Activated T-cell treated with anti-CD3 and anti-CD28 coated beads, Interleukin-2, amount 50 U/mL, for 4 hours (primary cell): ENCODE measurements around the gene LHX5. TPM values are rescaled to one million over a fixed set of nuclear protein-coding genes. Genes with fewer than 3 reads are reported as not detected.

Experiments
- ATAC-seq, 2 donors: fragments of 200-7000 bp; cut with Tn5 transposase; one replicate each; pipeline ENCODE4 v1.10.0; 2021
- DNase-seq: peaks from one replicate; pipeline ENCODE4 v3.0.0-alpha.2; 2020
- H3K27me3 Mint-ChIP-seq: one replicate; pipeline ENCODE4 v1.8.0; 2021; ENCODE audit warnings: low read depth, mixed read lengths
- H3K36me3 Mint-ChIP-seq: one replicate; pipeline ENCODE4 v1.8.0; 2022; ENCODE audit warnings: mixed read lengths; ENCODE audit not compliant: insufficient read depth
- H3K4me1 Mint-ChIP-seq: one replicate; pipeline ENCODE4 v1.8.0; 2021; ENCODE audit warnings: low read depth, mixed read lengths
- H3K4me3 Mint-ChIP-seq: one replicate; pipeline ENCODE4 v1.8.0; 2021; ENCODE audit warnings: mild to moderate bottlenecking, moderate library complexity, mixed read lengths
- H3K9me3 Mint-ChIP-seq: one replicate; pipeline ENCODE4 v1.8.0; 2021; ENCODE audit warnings: mixed read lengths
- total RNA-seq, 3 donors: library from RNA; stranded (reverse); gene quantifications; one replicate each; pipeline ENCODE4 v1.2.1, GENCODE V29; 2021

Gene LHX5
- total RNA-seq, 3 donors from 2014 or later = not detected

DNA sequence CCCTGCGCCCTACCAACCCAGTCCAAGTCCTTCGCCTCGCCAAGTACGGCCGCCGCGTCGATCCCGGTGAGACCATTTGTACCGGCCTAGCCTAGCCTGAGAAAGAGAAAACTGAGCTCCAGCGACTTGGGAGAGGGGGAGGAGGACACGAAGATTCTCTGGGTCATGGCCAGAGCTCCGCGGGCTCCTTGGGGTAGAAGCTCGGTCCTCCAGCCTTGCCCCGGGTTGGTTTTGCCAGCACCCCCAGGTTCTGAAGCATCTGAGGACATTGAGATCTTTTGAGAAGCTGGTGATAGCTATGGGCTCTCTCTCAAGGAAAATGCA is 7.3 kb downstream of the LHX5 start:
- no peak for ATAC-seq
- no peak for DNase-seq
- peaks cover 74% of the 10 kb centered on the region for H3K27me3 Mint-ChIP-seq
- H3K4me1 Mint-ChIP-seq = peaks cover 25% of the 10 kb centered on the region
- H3K36me3 Mint-ChIP-seq = no peaks in the 10 kb centered on the region
- H3K9me3 Mint-ChIP-seq = no peaks in the 10 kb centered on the region
- no peak overlapping the region for H3K4me3 Mint-ChIP-seq

DNA sequence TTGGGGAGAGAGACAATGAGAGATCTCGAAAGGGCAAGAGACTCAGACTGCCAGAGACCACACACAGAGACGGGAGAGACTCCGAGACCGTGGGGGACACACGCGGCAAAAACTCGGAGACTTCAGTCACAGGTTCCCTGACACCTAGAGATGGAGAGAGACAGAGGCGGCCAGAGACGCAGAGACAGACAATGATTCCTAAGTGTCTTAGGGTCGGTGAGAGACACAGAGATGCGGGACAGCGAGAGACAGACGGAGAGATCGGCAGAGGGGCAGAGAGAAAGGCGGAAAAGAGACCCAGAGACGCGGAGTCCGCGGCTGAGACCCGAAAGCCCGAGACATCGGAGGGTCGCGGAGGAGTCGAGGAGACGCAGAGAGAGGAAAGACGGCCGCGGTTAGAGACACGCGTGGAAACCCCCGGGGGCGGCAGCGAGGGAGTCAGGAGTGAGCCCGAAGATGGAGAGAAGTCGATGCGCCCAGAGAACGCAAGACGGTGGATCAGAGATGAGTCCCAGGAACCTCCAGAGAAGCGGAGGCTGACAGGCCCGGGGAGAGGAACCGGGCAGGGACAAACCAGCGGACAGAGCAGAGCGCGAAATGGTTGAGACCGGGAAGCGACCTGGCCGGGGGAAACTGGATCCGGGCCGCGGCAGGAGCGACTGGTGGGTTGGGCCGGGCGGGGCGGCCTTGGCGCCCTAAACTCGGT is 7.8 kb downstream of the LHX5 start:
- ATAC-seq = no peak
- peaks cover 25% of the 10 kb centered on the region for H3K4me1 Mint-ChIP-seq
- H3K4me3 Mint-ChIP-seq = peak overlapping the region; percentile 29
- DNase-seq = no peak
- H3K27me3 Mint-ChIP-seq = peaks cover 74% of the 10 kb centered on the region
- H3K9me3 Mint-ChIP-seq = no peaks in the 10 kb centered on the region
- no peaks in the 10 kb centered on the region for H3K36me3 Mint-ChIP-seq

DNA sequence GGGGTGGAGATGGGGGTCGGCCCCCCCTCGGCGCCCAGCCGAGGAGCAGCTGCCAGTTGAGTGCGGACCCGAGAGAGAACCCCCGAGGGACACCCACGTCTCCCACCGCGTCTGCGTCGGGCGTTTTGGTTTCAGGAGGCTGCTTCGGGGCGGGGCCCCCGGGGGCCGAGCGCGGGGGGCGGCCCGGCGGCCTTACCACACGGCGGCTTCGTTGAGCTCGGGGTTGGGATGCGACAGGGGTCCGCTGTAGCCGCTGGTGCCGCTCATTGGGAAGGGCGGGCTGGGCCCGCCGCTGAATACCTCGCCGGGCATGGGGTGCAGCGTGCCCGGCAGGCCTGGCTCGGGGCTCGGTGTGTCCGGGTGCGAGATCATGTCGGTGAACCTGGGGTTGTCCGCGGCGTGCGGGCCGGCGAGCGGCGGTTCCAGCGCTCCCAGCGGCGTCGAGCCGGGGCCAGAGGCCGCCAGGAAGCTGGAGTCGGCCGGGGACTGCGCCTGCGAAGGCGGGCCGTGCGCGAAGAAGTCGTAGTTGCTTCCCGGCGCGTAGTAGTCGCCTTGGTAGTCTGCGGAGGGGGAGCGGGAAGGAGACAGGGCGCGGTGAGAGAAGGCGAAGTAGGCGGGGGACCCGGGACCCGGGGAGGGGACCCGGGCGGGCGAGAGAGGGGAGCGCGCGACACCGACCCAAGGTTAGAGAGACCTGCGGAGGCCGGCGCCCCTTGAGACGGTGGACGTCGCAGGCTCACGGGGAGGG is 8.5 kb downstream of the LHX5 start:
- Mint-ChIP-seq H3K4me3 (peak overlapping the region; percentile 29), H3K4me1 (peaks cover 23% of the 10 kb centered on the region), H3K36me3 (no peaks in the 10 kb centered on the region), H3K27me3 (peaks cover 77% of the 10 kb centered on the region), H3K9me3 (no peaks in the 10 kb centered on the region)
- ATAC-seq (peak; percentile 11 to 16), DNase-seq (no peak)

DNA sequence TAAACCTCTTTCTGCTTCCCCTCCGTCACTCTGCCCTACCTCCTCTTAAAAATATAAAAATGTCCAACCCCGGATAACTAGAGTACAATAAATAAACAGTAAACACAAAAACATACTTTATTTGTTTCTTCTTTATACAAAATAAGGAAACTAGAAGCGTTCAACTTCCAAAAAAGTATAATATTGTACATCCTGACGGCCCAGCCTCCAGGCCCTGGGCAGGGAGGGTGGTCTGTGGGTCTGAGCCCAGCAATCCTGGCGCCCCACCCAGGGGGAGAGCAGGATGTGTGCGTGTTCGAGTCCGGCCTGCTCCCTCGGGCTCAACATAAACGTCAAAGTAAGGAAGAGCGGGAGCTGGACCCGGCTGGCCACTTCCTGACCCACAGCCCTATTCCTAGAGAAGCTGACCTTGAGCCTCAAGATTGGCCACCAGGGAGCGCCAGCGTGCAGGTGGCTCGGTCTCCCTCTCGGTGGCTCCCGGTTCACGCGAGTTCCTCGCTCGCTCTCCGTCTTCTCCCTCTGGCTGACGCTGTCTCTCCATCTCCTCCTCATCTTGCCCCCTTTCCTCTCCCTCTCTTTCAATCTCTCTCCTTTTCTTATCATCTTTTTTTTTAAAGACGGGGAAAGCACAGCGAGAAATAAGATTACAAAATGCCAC is 9.4 kb downstream of the LHX5 start:
- H3K27me3 Mint-ChIP-seq = peaks cover 71% of the 10 kb centered on the region
- no peaks in the 10 kb centered on the region for H3K36me3 Mint-ChIP-seq
- H3K4me1 Mint-ChIP-seq = peaks cover 20% of the 10 kb centered on the region
- DNase-seq = peak; percentile 59
- peak overlapping the region; percentile 81 for H3K4me3 Mint-ChIP-seq
- H3K9me3 Mint-ChIP-seq = no peaks in the 10 kb centered on the region
- peak; percentile 57 to 71 for ATAC-seq

DNA sequence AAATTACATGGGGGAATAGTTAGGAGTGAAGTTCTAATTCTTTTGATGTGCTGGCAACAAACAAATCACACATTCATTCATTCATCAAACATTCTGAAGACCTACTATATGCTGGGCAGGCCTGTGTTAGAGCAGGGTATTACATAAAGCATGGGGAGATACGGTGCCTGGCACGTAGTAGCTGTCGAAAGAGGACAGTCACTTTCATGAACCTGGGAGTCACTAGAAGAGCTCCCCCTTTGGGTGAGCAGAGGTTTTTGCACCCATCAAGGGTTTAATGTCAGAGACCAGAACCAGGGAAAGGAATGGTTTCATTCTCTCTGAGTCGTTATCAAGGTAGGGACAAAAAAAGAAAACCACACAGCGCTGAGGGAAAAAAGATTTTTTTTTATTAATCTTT is 10.0 kb downstream of the LHX5 start:
- Mint-ChIP-seq H3K9me3 (no peaks in the 10 kb centered on the region), H3K4me1 (peaks cover 18% of the 10 kb centered on the region), H3K4me3 (no peak overlapping the region), H3K27me3 (peaks cover 72% of the 10 kb centered on the region), H3K36me3 (no peaks in the 10 kb centered on the region)
- ATAC-seq = no peak
- no peak for DNase-seq

DNA sequence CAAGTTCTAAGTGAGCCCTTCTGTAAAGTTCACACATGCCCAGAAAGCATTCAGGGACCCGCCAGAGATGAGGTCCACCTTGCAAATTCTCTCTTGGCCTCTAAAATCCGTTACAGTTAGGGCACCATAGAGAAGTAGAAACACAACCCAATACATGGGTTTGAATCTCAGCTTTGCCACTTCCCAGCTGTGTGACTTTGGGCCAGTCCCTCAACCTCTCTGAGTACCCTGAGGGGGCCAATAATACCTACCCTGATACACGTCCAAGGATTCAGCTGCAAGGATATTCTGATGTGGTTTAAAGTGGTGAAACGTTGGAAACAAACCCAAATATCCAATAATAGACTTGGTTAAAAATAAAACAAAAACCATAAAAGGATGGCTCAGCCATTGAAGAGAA is 11.7 kb downstream of the LHX5 start:
- no peak overlapping the region for H3K4me3 Mint-ChIP-seq
- peaks cover 14% of the 10 kb centered on the region for H3K4me1 Mint-ChIP-seq
- peaks cover 64% of the 10 kb centered on the region for H3K27me3 Mint-ChIP-seq
- no peak for ATAC-seq
- H3K9me3 Mint-ChIP-seq = no peaks in the 10 kb centered on the region
- H3K36me3 Mint-ChIP-seq = no peaks in the 10 kb centered on the region
- DNase-seq = no peak

DNA sequence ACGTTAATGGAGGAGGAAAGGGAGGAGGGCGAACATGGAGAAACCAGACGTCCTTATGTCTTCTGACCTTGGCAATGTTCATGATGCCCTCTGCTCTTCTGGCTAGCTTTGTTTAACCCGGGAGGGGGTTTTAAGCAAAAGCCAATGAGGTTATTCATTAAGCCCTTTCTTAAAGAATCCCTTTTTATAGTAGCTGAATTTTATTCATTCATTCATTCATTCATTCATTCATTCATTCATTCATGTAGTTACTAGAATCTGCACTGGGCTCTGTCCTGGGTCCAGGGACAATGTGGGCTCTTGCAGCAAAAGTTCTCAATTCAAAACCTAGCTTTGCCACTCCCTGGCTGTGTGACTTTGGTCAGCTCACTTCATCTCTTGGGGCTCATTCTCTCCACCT is 14.0 kb downstream of the LHX5 start:
- Mint-ChIP-seq H3K27me3 (peaks cover 51% of the 10 kb centered on the region), H3K4me3 (no peak overlapping the region)
- no peak for ATAC-seq

DNA sequence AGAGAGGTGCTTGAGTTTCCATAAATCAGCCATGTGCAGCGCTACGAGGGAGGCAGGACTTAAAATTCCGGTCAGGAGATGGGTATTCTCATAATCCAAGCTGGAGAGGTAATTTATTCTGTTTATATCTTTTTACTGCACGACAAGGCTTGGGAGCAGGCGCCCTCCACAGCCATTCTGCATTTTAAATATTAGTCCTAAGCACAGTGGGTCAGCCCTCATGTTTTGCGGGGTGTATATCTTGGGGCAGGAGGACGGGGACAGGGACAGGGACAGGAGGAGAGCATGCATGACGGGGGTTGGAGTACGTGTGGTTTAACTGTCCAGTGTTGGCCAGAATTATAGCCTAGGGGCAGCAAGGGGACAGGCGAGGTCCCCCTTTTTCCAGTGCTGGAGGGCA is 14.5 kb downstream of the LHX5 start:
- Mint-ChIP-seq H3K4me3 (no peak overlapping the region), H3K9me3 (no peaks in the 10 kb centered on the region), H3K4me1 (no peaks in the 10 kb centered on the region), H3K36me3 (no peaks in the 10 kb centered on the region), H3K27me3 (peaks cover 47% of the 10 kb centered on the region)
- ATAC-seq = no peak
- no peak for DNase-seq

More for the DNA sequence above, 14.0 kb downstream of the LHX5 start:
- Mint-ChIP-seq H3K9me3 (no peaks in the 10 kb centered on the region), H3K4me1 (peaks cover 3% of the 10 kb centered on the region), H3K36me3 (no peaks in the 10 kb centered on the region)
- no peak for DNase-seq

DNA sequence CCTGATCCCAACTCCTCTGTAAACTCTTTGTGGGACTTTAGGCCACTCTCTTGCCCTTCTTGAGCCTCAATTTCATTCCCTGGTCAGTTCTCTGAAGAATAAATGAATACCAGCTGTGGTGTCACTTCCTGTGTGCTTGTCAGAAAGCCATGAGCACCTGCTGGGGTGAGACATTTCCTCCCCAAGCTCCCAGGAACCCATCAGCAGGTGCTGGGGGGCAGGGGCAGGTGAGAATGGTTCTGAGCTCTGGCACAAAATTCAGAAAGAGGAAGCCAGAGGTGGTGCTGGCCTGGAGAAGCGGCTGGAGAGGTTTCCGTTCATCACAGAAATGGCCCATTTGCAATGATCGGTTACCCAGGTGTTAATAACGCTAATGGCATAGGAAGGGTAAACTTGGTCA is 14.9 kb downstream of the LHX5 start:
- Mint-ChIP-seq H3K36me3 (no peaks in the 10 kb centered on the region), H3K27me3 (peaks cover 42% of the 10 kb centered on the region), H3K9me3 (no peaks in the 10 kb centered on the region), H3K4me3 (no peak overlapping the region), H3K4me1 (no peaks in the 10 kb centered on the region)
- no peak for DNase-seq
- ATAC-seq = no peak

DNA sequence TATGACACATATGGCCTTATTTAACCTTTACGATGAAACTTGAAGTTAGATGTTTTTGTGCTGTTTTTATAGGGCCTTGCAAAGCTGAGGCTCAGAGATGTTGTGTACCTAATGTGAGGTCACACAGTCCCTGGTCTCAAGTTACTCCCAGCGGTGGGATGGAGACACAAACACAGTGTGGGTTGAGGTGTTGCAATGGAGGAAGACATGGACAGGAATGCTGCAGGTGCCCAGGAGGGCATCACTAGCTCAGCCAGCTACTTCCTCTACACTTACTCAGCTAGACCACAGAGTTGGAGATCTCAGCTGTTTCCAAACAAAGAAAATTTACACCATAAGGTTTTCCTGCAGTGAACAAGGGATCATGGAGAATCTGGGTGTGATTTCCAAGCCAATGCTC is 15.5 kb downstream of the LHX5 start:
- no peaks in the 10 kb centered on the region for H3K4me1 Mint-ChIP-seq
- H3K9me3 Mint-ChIP-seq = no peaks in the 10 kb centered on the region
- H3K4me3 Mint-ChIP-seq = no peak overlapping the region
- H3K27me3 Mint-ChIP-seq = peaks cover 37% of the 10 kb centered on the region
- no peak for DNase-seq
- no peaks in the 10 kb centered on the region for H3K36me3 Mint-ChIP-seq
- ATAC-seq = no peak

DNA sequence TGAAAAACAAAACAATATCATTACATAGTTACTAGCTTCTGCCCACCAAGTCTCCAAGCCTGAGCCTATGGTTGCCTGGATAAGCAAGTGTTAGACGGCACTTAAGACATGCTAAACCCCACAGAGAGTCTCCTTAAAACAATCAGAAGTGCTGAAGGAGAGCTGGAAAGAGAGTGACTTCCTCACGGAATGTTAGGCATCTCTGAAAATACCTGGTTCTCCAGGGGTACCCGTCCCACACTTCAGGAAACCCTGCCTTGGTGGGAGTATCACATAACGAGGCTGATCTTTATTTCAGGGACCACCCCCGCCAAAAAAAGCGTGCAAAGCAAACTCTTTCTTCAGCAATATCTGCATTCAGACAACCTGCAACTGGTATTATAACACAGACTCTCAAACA is 18.3 kb downstream of the LHX5 start:
- H3K9me3 Mint-ChIP-seq = no peaks in the 10 kb centered on the region
- no peak for ATAC-seq
- no peaks in the 10 kb centered on the region for H3K4me1 Mint-ChIP-seq

DNA sequence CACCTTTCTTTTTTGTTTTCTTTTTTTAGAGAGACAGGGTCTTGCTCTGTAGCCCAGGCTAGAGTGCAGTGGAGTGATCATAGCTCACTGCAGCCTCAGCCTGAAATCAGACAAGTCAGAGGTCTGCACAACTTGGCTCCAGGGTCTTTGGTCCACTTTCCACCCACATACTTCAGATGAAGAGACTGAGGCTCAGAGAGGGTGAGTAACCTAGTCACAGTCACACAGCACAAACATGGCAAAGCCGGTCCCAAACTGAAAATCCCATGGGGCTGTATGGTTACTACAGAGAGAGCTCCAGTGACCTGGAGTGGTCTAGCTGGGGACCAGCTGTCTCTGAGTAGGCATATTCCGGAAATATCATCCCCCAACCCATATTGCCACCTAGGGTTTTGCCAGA is 19.2 kb downstream of the LHX5 start:
- Mint-ChIP-seq H3K4me1 (no peaks in the 10 kb centered on the region), H3K36me3 (no peaks in the 10 kb centered on the region), H3K4me3 (no peak overlapping the region), H3K9me3 (no peaks in the 10 kb centered on the region), H3K27me3 (peaks cover 14% of the 10 kb centered on the region)
- no peak for ATAC-seq
- no peak for DNase-seq

More for the DNA sequence above, 18.3 kb downstream of the LHX5 start:
- peaks cover 14% of the 10 kb centered on the region for H3K27me3 Mint-ChIP-seq
- H3K36me3 Mint-ChIP-seq = no peaks in the 10 kb centered on the region
- no peak for DNase-seq
- H3K4me3 Mint-ChIP-seq = no peak overlapping the region

DNA sequence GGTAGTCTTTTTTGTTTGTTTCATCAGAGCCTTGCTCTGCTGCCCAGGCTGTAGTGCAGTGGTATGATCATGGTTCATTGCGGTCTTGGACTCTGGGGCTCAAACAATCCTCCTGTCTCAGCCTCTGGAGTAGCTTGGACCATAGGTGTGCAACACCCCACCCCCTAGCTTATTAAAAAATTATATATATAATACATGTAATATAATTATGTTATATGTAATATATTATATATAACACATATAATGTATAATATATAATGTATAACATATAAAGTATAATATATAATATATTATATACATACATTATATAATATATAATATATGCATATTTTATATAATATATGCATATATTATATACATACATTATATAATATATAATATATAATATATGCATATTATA is 21.8 kb downstream of the LHX5 start:
- no peaks in the 10 kb centered on the region for H3K36me3 Mint-ChIP-seq
- peaks cover 25% of the 10 kb centered on the region for H3K27me3 Mint-ChIP-seq
- ATAC-seq (no peak), DNase-seq (no peak)
- H3K4me1 Mint-ChIP-seq = no peaks in the 10 kb centered on the region
- peaks cover 4% of the 10 kb centered on the region for H3K9me3 Mint-ChIP-seq
- no peak overlapping the region for H3K4me3 Mint-ChIP-seq

DNA sequence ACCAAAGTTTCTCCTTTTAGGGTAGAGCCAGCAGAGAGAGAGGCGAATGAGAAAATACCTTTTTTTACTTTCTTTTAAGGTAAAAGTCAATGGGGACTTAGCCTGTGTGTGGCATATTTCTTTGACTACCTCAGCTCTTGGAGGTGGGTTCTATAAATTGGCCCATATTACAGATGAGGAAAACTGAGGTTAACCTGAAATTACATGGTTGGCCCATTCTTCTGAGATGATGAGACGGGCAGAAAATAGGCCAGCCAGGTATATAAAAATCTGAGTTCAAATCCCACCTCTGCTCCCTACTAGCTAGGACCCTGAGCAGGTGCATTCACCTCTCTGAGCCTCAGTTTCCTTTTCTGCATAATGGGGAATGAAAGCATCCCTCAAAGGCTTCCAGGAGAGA is 22.4 kb downstream of the LHX5 start:
- Mint-ChIP-seq H3K4me3 (no peak overlapping the region), H3K9me3 (peaks cover 5% of the 10 kb centered on the region), H3K36me3 (no peaks in the 10 kb centered on the region), H3K27me3 (peaks cover 25% of the 10 kb centered on the region), H3K4me1 (no peaks in the 10 kb centered on the region)
- ATAC-seq (no peak), DNase-seq (no peak)

DNA sequence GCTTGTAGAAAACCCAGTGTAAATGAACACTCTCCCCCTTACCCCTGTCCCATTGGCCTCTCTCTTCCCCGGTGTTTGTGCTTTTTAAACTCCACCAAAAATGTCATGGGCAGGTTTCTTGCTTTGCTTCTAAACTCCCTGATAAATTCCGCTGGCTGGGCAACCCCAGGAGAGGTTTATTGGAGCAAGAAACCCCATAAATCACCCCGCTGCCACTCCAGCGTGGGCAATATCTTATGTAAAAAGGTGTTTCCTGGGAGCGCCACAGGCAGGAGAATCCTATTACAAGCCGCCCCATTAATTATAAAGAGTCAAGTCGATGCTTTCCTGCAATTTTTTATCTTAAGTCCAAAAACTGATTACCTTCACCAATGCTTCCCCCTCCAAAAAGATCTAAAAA is 22.8 kb downstream of the LHX5 start:
- peaks cover 22% of the 10 kb centered on the region for H3K27me3 Mint-ChIP-seq
- H3K4me3 Mint-ChIP-seq = no peak overlapping the region
- ATAC-seq (no peak), DNase-seq (no peak)
- no peaks in the 10 kb centered on the region for H3K36me3 Mint-ChIP-seq
- no peaks in the 10 kb centered on the region for H3K4me1 Mint-ChIP-seq
- H3K9me3 Mint-ChIP-seq = peaks cover 5% of the 10 kb centered on the region
